ENCODE results near the gene INPP5K. TPM values are rescaled to one million over a fixed set of nuclear protein-coding genes. Genes with fewer than 3 reads are reported as not detected.
"Not testable (repeated sequence)": the region's sequence is repeated elsewhere in the genome, so short reads cannot be mapped to it uniquely, and the experiment has no call there.

INPP5K gene
- total and polyA plus RNA-seq, 9 donors = 23.0 to 39.1 (median 28.3) TPM

DNA sequence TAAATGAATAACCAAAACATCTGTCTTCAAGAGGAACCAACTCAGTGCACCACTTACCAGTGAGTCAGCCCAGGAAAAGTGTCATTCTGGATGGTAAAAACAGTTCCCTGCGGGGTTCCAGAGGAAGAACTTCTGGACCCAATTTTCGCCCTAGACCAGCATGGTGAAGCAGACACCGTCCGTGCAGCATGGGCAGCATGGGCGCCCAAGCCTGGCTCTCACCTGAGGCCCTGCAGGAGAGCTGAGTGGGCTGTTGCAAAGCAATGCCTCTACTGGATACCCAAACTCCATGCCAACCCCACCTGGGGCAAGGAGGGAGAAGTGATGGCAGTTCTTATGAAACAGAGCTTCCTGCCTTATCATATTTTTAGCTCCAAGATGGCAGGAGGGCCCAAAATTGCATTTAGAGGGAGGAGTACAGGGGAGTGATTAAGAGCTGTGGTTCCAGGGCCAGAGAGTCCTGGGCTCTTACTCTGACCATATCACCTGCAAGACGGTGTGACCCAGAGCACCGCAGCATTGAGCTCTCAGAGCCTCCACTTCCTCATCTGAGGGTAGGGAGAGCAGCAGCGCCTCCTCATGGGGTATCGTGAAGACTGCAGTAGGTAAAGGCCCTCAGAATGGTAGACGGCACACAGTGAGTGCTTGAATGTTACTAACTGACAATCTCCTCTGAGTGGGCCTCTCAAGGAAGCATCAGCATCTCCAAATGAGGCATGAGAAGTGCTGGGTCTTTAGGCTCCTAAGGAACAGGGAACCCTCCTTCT lies 16.6 kb upstream of the INPP5K start:
- Histone ChIP-seq H3K27me3 (no peaks in the 10 kb centered on the region), H3K27ac (no peak overlapping the region), H3K4me3 (no peak overlapping the region), H3K36me3 (no peaks in the 10 kb centered on the region), H3K9me3 (no peaks in the 10 kb centered on the region), H3K4me1 (ENCODE audit: insufficient read depth) (no peaks in the 10 kb centered on the region)
- intact Hi-C loops (cut with DNase I) = no loop called here
- no peak for DNase-seq
- 76 to 82% (median 80%) methylated on average over 10 of the region's 10 CpGs for WGBS, 3 donors
- TF ChIP-seq POLR2A (IDR thresholded peaks at IDR 0.05) = no peak
- TF ChIP-seq EP300 (IDR thresholded peaks at IDR 0.05) = no peak
- TF ChIP-seq, protein P1, sequence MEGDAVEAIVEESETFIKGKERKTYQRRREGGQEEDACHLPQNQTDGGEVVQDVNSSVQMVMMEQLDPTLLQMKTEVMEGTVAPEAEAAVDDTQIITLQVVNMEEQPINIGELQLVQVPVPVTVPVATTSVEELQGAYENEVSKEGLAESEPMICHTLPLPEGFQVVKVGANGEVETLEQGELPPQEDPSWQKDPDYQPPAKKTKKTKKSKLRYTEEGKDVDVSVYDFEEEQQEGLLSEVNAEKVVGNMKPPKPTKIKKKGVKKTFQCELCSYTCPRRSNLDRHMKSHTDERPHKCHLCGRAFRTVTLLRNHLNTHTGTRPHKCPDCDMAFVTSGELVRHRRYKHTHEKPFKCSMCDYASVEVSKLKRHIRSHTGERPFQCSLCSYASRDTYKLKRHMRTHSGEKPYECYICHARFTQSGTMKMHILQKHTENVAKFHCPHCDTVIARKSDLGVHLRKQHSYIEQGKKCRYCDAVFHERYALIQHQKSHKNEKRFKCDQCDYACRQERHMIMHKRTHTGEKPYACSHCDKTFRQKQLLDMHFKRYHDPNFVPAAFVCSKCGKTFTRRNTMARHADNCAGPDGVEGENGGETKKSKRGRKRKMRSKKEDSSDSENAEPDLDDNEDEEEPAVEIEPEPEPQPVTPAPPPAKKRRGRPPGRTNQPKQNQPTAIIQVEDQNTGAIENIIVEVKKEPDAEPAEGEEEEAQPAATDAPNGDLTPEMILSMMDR (IDR thresholded peaks at IDR 0.05) = peak in 1 of 3 donors; percentile 6

DNA sequence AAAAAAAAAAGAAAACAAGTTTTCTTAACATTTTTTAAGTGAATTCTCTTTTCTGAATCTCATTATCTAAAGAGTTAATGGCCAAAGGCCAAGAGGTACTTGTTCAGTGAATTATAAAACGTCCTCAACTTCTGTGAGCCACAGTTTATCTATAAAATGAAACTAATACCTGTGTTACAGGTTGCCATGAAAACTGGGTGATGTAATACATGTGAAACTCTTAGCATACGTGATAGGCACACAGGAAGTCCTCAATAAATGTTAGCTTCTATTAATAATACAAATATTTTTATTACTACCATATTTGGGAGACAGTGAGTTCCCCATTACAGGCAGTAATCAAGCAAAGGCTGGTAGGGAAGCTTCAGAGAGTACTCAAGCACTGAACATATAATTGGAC lies 13.5 kb upstream of the INPP5K start:
- H3K27ac ChIP-seq = no peak overlapping the region
- no peak overlapping the region for H3K4me3 ChIP-seq
- H3K36me3 ChIP-seq = no peaks in the 10 kb centered on the region
- TF ChIP-seq, protein P1 (IDR thresholded peaks at IDR 0.05) = no peak
- H3K4me1 ChIP-seq (ENCODE audit: insufficient read depth) = no peaks in the 10 kb centered on the region
- intact Hi-C loops (cut with DNase I) = no loop called here
- H3K9me3 ChIP-seq = no peaks in the 10 kb centered on the region
- DNase-seq = no peak
- WGBS, 3 donors = 43 to 66% (median 56%) methylated on average over 2 of the region's 2 CpGs
- no peaks in the 10 kb centered on the region for H3K27me3 ChIP-seq

DNA sequence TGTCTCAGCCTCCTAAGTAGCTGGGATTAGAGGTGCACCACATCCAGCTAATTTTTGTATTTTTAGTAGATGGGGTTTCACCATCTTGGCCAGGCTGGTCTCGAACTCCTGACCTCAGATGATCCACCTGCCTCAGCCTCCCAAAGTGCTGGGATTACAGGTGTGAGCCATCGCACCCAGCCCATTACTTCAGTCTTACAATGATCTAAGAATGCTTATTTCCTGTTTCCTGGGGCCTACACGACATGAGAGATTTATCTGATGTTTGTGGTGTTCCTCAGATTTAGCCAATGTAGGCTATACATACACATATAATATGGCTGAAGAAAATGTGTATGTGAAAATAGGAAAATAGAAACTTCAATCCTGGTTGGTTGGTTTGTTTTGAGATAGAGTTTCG lies 10.5 kb upstream of the INPP5K start:
- H3K27me3 ChIP-seq; intact Hi-C loops (cut with DNase I); H3K4me1 ChIP-seq (ENCODE audit: insufficient read depth); H3K4me3 ChIP-seq; DNase-seq; H3K36me3 ChIP-seq; H3K9me3 ChIP-seq; H3K27ac ChIP-seq: not testable (repeated sequence)
- WGBS, 3 donors = 82 to 90% (median 83%) methylated on average over 4 of the region's 4 CpGs

DNA sequence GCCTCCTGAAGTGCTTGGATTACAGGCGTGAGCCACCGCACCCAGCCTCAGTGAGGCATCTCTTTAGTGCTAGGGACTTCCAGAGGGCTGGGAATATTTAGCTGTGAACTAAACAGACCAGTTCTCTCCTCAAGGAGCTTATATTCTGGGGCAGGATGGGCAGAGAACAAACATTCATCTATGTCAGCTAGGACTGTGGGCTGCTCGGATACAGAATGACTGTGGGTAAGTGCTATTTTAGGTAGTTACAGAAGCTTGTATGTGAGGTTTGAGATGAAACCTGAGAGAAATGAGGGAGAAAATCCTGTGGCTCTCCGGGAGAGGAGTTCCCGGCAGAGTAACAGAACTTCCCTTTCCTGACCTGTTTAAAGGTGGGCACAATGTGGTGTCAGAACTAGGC lies 6.2 kb upstream of the INPP5K start:
- intact Hi-C loops (cut with DNase I) = no loop called here
- DNase-seq = no peak
- no peaks in the 10 kb centered on the region for H3K27me3 ChIP-seq

More for the DNA sequence above, 6.2 kb upstream of the INPP5K start:
- WGBS, 3 donors = 91 to 92% (median 92%) methylated on average over 5 of the region's 5 CpGs
- Histone ChIP-seq H3K9me3 (no peaks in the 10 kb centered on the region), H3K36me3 (no peaks in the 10 kb centered on the region), H3K27ac (no peak overlapping the region), H3K4me1 (ENCODE audit: insufficient read depth) (no peaks in the 10 kb centered on the region), H3K4me3 (no peak overlapping the region)
- TF ChIP-seq EP300 (IDR thresholded peaks at IDR 0.05) (no peak), POLR2A (IDR thresholded peaks at IDR 0.05) (no peak)
- TF ChIP-seq, protein P1 (IDR thresholded peaks at IDR 0.05) = no peak
